ENCODE measurements around the gene DDX51.
"Not testable (repeated sequence)": the region's sequence is repeated elsewhere in the genome, so short reads cannot be mapped to it uniquely, and the experiment has no call there.

The DDX51 gene

GRCh38 chr12:132149526-132149925, 5.4 kb upstream of the DDX51 start:
- not testable (repeated sequence) for H3K9me3 ChIP-seq (ENCODE audit: control insufficient read depth, low read length); H3K27me3 ChIP-seq (replicated peaks; ENCODE audit: control insufficient read depth, insufficient read depth, low read length); H3K9ac ChIP-seq (ENCODE audit: low read length); DNase-seq (ENCODE audit: low read depth); H3K4me3 ChIP-seq (ENCODE audit: low read length); H3K36me3 ChIP-seq (ENCODE audit: control insufficient read depth, insufficient read depth, low read length, severe bottlenecking)
- peaks cover 13% of the 10 kb centered on the region for H3K4me1 ChIP-seq (ENCODE audit: control insufficient read depth, insufficient read depth, low read length)

- peaks cover 8% of the 10 kb centered on the region for H3K36me3 ChIP-seq (ENCODE audit: control insufficient read depth, insufficient read depth, low read length, severe bottlenecking)
- H3K9ac ChIP-seq (ENCODE audit: low read length): no peak overlapping the region
- no peak overlapping the region for H3K4me3 ChIP-seq (ENCODE audit: low read length)
- no peaks in the 10 kb centered on the region for H3K27me3 ChIP-seq (replicated peaks; ENCODE audit: control insufficient read depth, insufficient read depth, low read length)
- DNase-seq (ENCODE audit: low read depth): no peak
- no peaks in the 10 kb centered on the region for H3K9me3 ChIP-seq (ENCODE audit: control insufficient read depth, low read length)
- H3K4me1 ChIP-seq (ENCODE audit: control insufficient read depth, insufficient read depth, low read length): peaks cover 9% of the 10 kb centered on the region
Observed at GRCh38 chr12:132148368-132149045, 4.4 kb upstream of the DDX51 start.

- DNase-seq (ENCODE audit: low read depth): no peak
- H3K4me1 ChIP-seq (ENCODE audit: control insufficient read depth, insufficient read depth, low read length): peaks cover 15% of the 10 kb centered on the region
- no peak overlapping the region for H3K4me3 ChIP-seq (ENCODE audit: low read length)
- H3K9ac ChIP-seq (ENCODE audit: low read length): no peak overlapping the region
- H3K36me3 ChIP-seq (ENCODE audit: control insufficient read depth, insufficient read depth, low read length, severe bottlenecking): peaks cover 8% of the 10 kb centered on the region
- no peaks in the 10 kb centered on the region for H3K27me3 ChIP-seq (replicated peaks; ENCODE audit: control insufficient read depth, insufficient read depth, low read length)
- H3K9me3 ChIP-seq (ENCODE audit: control insufficient read depth, low read length): no peaks in the 10 kb centered on the region
Observed at GRCh38 chr12:132147423-132148367, 3.6 kb upstream of the DDX51 start.

GRCh38 chr12:132146772-132147422, 2.8 kb upstream of the DDX51 start:
- Histone ChIP-seq H3K9me3 (ENCODE audit: control insufficient read depth, low read length) (no peaks in the 10 kb centered on the region), H3K4me1 (ENCODE audit: control insufficient read depth, insufficient read depth, low read length) (peaks cover 20% of the 10 kb centered on the region), H3K4me3 (ENCODE audit: low read length) (no peak overlapping the region), H3K9ac (ENCODE audit: low read length) (no peak overlapping the region), H3K36me3 (ENCODE audit: control insufficient read depth, insufficient read depth, low read length, severe bottlenecking) (peaks cover 10% of the 10 kb centered on the region), H3K27me3 (replicated peaks; ENCODE audit: control insufficient read depth, insufficient read depth, low read length) (no peaks in the 10 kb centered on the region)
- DNase-seq (ENCODE audit: low read depth): no peak

- peaks cover 20% of the 10 kb centered on the region for H3K4me1 ChIP-seq (ENCODE audit: control insufficient read depth, insufficient read depth, low read length)
- peaks cover 14% of the 10 kb centered on the region for H3K36me3 ChIP-seq (ENCODE audit: control insufficient read depth, insufficient read depth, low read length, severe bottlenecking)
- H3K4me3 ChIP-seq (ENCODE audit: low read length): no peak overlapping the region
- H3K27me3 ChIP-seq (replicated peaks; ENCODE audit: control insufficient read depth, insufficient read depth, low read length): no peaks in the 10 kb centered on the region
- DNase-seq (ENCODE audit: low read depth): no peak
- no peaks in the 10 kb centered on the region for H3K9me3 ChIP-seq (ENCODE audit: control insufficient read depth, low read length)
- no peak overlapping the region for H3K9ac ChIP-seq (ENCODE audit: low read length)
Observed at GRCh38 chr12:132146098-132146497, 2.0 kb upstream of the DDX51 start.

- Histone ChIP-seq H3K4me3 (ENCODE audit: low read length) (peak overlapping the region; percentile 91), H3K9me3 (ENCODE audit: control insufficient read depth, low read length) (no peaks in the 10 kb centered on the region), H3K27me3 (replicated peaks; ENCODE audit: control insufficient read depth, insufficient read depth, low read length) (no peaks in the 10 kb centered on the region), H3K9ac (ENCODE audit: low read length) (peak overlapping the region; percentile 90), H3K4me1 (ENCODE audit: control insufficient read depth, insufficient read depth, low read length) (peaks cover 20% of the 10 kb centered on the region), H3K36me3 (ENCODE audit: control insufficient read depth, insufficient read depth, low read length, severe bottlenecking) (peaks cover 22% of the 10 kb centered on the region)
- DNase-seq (ENCODE audit: low read depth): no peak
Observed at GRCh38 chr12:132145334-132145733, 1.2 kb upstream of the DDX51 start.

GRCh38 chr12:132144810-132145168, 670 bp upstream of the DDX51 start:
- peak overlapping the region; percentile 90 for H3K9ac ChIP-seq (ENCODE audit: low read length)
- DNase-seq (ENCODE audit: low read depth): no peak
- H3K4me3 ChIP-seq (ENCODE audit: low read length): peak overlapping the region; percentile 91
- H3K36me3 ChIP-seq (ENCODE audit: control insufficient read depth, insufficient read depth, low read length, severe bottlenecking): peaks cover 27% of the 10 kb centered on the region
- H3K4me1 ChIP-seq (ENCODE audit: control insufficient read depth, insufficient read depth, low read length): peaks cover 20% of the 10 kb centered on the region
- no peaks in the 10 kb centered on the region for H3K27me3 ChIP-seq (replicated peaks; ENCODE audit: control insufficient read depth, insufficient read depth, low read length)
- no peaks in the 10 kb centered on the region for H3K9me3 ChIP-seq (ENCODE audit: control insufficient read depth, low read length)

GRCh38 chr12:132143336-132144071, 615 bp downstream of the DDX51 start:
- H3K9ac ChIP-seq (ENCODE audit: low read length): peak overlapping the region; percentile 90
- H3K27me3 ChIP-seq (replicated peaks; ENCODE audit: control insufficient read depth, insufficient read depth, low read length): no peaks in the 10 kb centered on the region
- no peaks in the 10 kb centered on the region for H3K9me3 ChIP-seq (ENCODE audit: control insufficient read depth, low read length)
- peak; percentile 40 for DNase-seq (ENCODE audit: low read depth)
- H3K36me3 ChIP-seq (ENCODE audit: control insufficient read depth, insufficient read depth, low read length, severe bottlenecking): peaks cover 34% of the 10 kb centered on the region
- peaks cover 20% of the 10 kb centered on the region for H3K4me1 ChIP-seq (ENCODE audit: control insufficient read depth, insufficient read depth, low read length)
- H3K4me3 ChIP-seq (ENCODE audit: low read length): peak overlapping the region; percentile 91

GRCh38 chr12:132142679-132143335, 1.3 kb downstream of the DDX51 start:
- H3K4me3 ChIP-seq (ENCODE audit: low read length): peak overlapping the region; percentile 91
- H3K9me3 ChIP-seq (ENCODE audit: control insufficient read depth, low read length): no peaks in the 10 kb centered on the region
- peaks cover 34% of the 10 kb centered on the region for H3K36me3 ChIP-seq (ENCODE audit: control insufficient read depth, insufficient read depth, low read length, severe bottlenecking)
- DNase-seq (ENCODE audit: low read depth): no peak
- peak overlapping the region; percentile 90 for H3K9ac ChIP-seq (ENCODE audit: low read length)
- no peaks in the 10 kb centered on the region for H3K27me3 ChIP-seq (replicated peaks; ENCODE audit: control insufficient read depth, insufficient read depth, low read length)
- H3K4me1 ChIP-seq (ENCODE audit: control insufficient read depth, insufficient read depth, low read length): peaks cover 20% of the 10 kb centered on the region

- peaks cover 34% of the 10 kb centered on the region for H3K36me3 ChIP-seq (ENCODE audit: control insufficient read depth, insufficient read depth, low read length, severe bottlenecking)
- no peaks in the 10 kb centered on the region for H3K9me3 ChIP-seq (ENCODE audit: control insufficient read depth, low read length)
- no peak for DNase-seq (ENCODE audit: low read depth)
- peak overlapping the region; percentile 90 for H3K9ac ChIP-seq (ENCODE audit: low read length)
- H3K4me1 ChIP-seq (ENCODE audit: control insufficient read depth, insufficient read depth, low read length): peaks cover 20% of the 10 kb centered on the region
- H3K4me3 ChIP-seq (ENCODE audit: low read length): peak overlapping the region; percentile 91
- no peaks in the 10 kb centered on the region for H3K27me3 ChIP-seq (replicated peaks; ENCODE audit: control insufficient read depth, insufficient read depth, low read length)
Observed at GRCh38 chr12:132141976-132142678, 2.0 kb downstream of the DDX51 start.

Measured in adipocyte (in vitro differentiated cells).